ENCODE measurements around the gene B3GNT9. TPM values are rescaled to one million over a fixed set of nuclear protein-coding genes. Genes with fewer than 3 reads are reported as not detected.

Gene B3GNT9
- total and polyA plus RNA-seq, 5 donors: 11.7 to 19.8 (median 18.2) TPM

- H3K4me1 ChIP-seq (ENCODE audit: control insufficient read depth, insufficient read depth, low read length): peaks cover 5% of the 10 kb centered on the region
- peak in 1 of 3 donors; percentile 50 for DNase-seq
- WGBS: 25% methylated on average over 17 of the region's 17 CpGs
- intact Hi-C loops (cut with DNase I): loop anchor here in 1 of 4 donors (5.0 kb wide), 1 partner anchor 34 kb away; the partner anchor contains the start of gene TMEM208
- peak in 1 of 2 donors; percentile 14 for ATAC-seq
- peak overlapping the region; percentile 94 for H3K4me3 ChIP-seq (ENCODE audit: low read length)
- no peaks in the 10 kb centered on the region for H3K27me3 ChIP-seq (ENCODE audit: control insufficient read depth, insufficient read depth)
- H3K9me3 ChIP-seq (ENCODE audit: control insufficient read depth, low read length): no peaks in the 10 kb centered on the region
- no peak overlapping the region for H3K27ac ChIP-seq (ENCODE audit: low read length)
These were observed 42.1 kb upstream of the B3GNT9 start for GRCh38 chr16:67192781-67193361.

DNA sequence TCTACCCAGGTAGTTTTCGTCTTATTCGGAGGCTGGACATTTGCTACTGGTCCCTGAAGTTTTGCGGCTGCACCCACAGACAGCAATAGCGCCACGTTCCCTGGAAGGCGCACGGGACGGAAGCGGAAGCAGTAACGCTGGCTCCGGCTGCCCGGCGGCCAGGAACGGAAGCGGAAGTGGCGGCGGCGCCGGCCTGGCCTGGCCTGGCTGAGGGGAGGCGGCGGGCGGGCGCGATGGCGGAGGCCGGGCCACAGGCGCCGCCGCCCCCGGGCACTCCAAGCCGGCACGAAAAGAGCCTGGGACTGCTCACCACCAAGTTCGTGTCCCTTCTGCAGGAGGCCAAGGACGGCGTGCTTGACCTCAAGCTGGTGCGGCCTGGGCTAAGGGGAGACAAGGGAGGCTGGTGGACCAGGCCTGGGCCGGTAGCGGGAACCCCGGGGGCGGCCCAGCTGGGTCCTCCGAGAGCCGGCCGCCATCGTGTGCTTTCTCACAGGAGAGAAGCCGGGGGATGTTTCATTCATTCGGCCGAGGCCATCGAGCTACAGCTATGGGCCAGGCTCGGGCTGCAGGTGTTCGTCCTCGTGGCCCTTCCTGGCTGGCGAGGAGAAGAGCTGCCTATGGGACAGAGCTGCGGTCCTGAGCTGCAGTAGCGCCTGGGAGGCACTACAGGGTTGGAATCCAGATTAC is 41.3 kb upstream of the B3GNT9 start, which contains the start of gene E2F4:
Gene E2F4, plus strand, starts transcription at position 161 of the 687 bp plus-strand sequence. Its CDS starts 73 bp downstream, at position 234.
- Histone ChIP-seq H3K4me3 (ENCODE audit: low read length) (peak within 1 kb of the TSS; percentile 94), H3K27me3 (ENCODE audit: control insufficient read depth, insufficient read depth) (no peaks in the 10 kb centered on the region), H3K9me3 (ENCODE audit: control insufficient read depth, low read length) (no peaks in the 10 kb centered on the region), H3K27ac (ENCODE audit: low read length) (peak within 1 kb of the TSS; percentile 83), H3K4me1 (ENCODE audit: control insufficient read depth, insufficient read depth, low read length) (peaks cover 5% of the 10 kb centered on the region)
- peak; percentile 92 to 97 (median 96) for DNase-seq
- intact Hi-C loops (cut with DNase I): loop anchor here in 1 of 4 donors (5.0 kb wide), 1 partner anchor 35 kb away; the partner anchor contains the start of gene TMEM208
- WGBS: under 1% methylated on average over 54 of the region's 54 CpGs
- peak; percentile 91 to 92 for ATAC-seq

DNA sequence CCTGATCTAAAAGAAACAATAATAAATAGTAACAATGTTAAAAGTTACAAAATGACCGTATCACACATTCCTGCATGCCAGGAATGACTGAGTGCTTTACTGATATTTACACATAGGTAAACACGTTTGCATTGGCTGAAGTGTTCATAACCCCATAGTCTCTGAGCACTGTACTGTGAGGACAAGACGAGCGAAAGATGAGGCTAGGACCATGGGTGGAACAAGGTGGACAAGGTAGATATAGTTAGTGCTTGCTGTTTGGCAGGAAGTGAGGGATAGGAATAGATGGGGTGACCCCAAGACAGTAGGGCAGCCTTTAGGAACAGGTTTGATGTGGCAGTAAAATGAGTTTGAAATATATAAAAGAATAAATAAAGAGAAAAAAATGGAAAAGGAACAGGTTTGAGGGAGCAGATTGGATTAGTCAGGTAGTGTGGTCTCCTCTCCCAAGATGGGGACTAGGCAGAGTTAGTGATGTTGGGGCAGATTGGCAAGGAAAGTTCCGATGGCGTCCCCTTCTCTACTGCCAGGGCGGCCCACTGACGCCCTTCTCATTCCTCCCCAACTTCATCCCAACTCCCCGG is 40.7 kb upstream of the B3GNT9 start:
- H3K27ac ChIP-seq (ENCODE audit: low read length): no peak overlapping the region
- peaks cover 5% of the 10 kb centered on the region for H3K4me1 ChIP-seq (ENCODE audit: control insufficient read depth, insufficient read depth, low read length)
- no peaks in the 10 kb centered on the region for H3K9me3 ChIP-seq (ENCODE audit: control insufficient read depth, low read length)
- 26% methylated on average over 9 of the region's 9 CpGs for WGBS
- ATAC-seq (peak in 1 of 2 donors; percentile 2), DNase-seq (no peak)
- intact Hi-C loops (cut with DNase I): loop anchor here in 1 of 4 donors (5.0 kb wide), 1 partner anchor 36 kb away; the partner anchor contains the start of gene TMEM208
- no peaks in the 10 kb centered on the region for H3K27me3 ChIP-seq (ENCODE audit: control insufficient read depth, insufficient read depth)
- peak overlapping the region; percentile 5 for H3K4me3 ChIP-seq (ENCODE audit: low read length)

- no peak for ATAC-seq
- no peaks in the 10 kb centered on the region for H3K9me3 ChIP-seq (ENCODE audit: control insufficient read depth, low read length)
- peak overlapping the region; percentile 5 for H3K27ac ChIP-seq (ENCODE audit: low read length)
- DNase-seq: no peak
- intact Hi-C loops (cut with DNase I): loop anchor here in 1 of 4 donors (5.0 kb wide), 1 partner anchor 37 kb away; the partner anchor contains the start of gene TMEM208
- no peaks in the 10 kb centered on the region for H3K27me3 ChIP-seq (ENCODE audit: control insufficient read depth, insufficient read depth)
- H3K4me3 ChIP-seq (ENCODE audit: low read length): peak overlapping the region; percentile 21
- 66% methylated on average over 13 of the region's 13 CpGs for WGBS
- peaks cover 5% of the 10 kb centered on the region for H3K4me1 ChIP-seq (ENCODE audit: control insufficient read depth, insufficient read depth, low read length)
These were observed 39.9 kb upstream of the B3GNT9 start for GRCh38 chr16:67190448-67191399.

- Histone ChIP-seq H3K27me3 (ENCODE audit: control insufficient read depth, insufficient read depth) (no peaks in the 10 kb centered on the region), H3K4me3 (ENCODE audit: low read length) (peak within 1 kb of the TSS; percentile 21), H3K4me1 (ENCODE audit: control insufficient read depth, insufficient read depth, low read length) (peaks cover 5% of the 10 kb centered on the region), H3K27ac (ENCODE audit: low read length) (peak within 1 kb of the TSS; percentile 5), H3K9me3 (ENCODE audit: control insufficient read depth, low read length) (no peaks in the 10 kb centered on the region)
- 29% methylated on average over 6 of the region's 6 CpGs for WGBS
- ATAC-seq (no peak), DNase-seq (peak in 1 of 3 donors; percentile 30)
- intact Hi-C loops (cut with DNase I): loop anchor here in 1 of 4 donors (5.0 kb wide), 1 partner anchor 37 kb away; the partner anchor contains the start of gene TMEM208
These were observed 39.2 kb upstream of the B3GNT9 start, which contains the start of gene EXOC3L1 for GRCh38 chr16:67190041-67190440. EXOC3L1 (minus strand) TSS chr16:67190136; CDS start chr16:67189676, 460 bp downstream.

DNA sequence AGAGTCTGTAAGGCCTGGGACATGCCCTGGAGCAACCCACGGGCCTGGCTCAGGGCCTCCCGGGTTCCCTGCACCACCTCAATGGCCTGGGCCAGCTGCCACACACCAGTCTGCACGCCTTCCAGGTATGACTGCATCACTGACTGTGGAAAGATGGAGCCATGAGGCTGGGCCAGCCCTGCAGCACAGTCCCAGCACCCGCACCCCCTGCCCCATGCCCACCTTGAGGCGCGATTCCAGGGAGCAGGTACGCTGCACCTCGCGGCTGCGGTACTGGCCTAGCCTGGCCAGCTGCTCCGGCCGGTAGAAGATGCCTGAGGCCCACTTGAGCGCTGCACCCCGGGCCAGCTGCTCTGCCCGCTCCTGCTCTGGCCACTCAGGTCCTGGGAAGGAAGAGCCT is 38.0 kb upstream of the B3GNT9 start:
- Histone ChIP-seq H3K4me3 (ENCODE audit: low read length) (no peak overlapping the region), H3K27ac (ENCODE audit: low read length) (no peak overlapping the region), H3K4me1 (ENCODE audit: control insufficient read depth, insufficient read depth, low read length) (peaks cover 7% of the 10 kb centered on the region), H3K27me3 (ENCODE audit: control insufficient read depth, insufficient read depth) (no peaks in the 10 kb centered on the region), H3K9me3 (ENCODE audit: control insufficient read depth, low read length) (no peaks in the 10 kb centered on the region)
- WGBS: 92% methylated on average over 15 of the region's 15 CpGs
- ATAC-seq (no peak), DNase-seq (peak in 1 of 3 donors; percentile 53)
- intact Hi-C loops (cut with DNase I): no loop called here

DNA sequence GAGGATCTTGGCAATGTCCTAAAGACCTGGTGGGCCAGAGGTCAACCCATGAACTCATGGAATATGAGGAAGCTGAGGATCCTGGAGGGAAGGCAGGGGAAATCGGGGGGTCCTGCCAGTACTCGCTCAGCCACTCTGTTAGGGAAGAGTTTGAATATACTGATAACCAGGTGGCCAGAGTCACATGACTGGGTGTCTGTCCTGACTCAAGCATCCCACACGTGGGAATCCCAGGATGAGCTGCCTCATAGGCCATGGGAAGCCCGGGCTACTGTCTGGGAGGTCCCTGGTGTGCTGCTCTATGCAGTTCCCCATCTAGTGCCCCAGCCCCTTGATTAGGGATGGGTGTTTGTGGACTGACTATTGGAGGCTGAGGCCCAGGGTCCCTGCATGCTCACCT is 37.5 kb upstream of the B3GNT9 start:
- H3K4me3 ChIP-seq (ENCODE audit: low read length): no peak overlapping the region
- H3K27ac ChIP-seq (ENCODE audit: low read length): no peak overlapping the region
- DNase-seq (no peak), ATAC-seq (no peak)
- peaks cover 7% of the 10 kb centered on the region for H3K4me1 ChIP-seq (ENCODE audit: control insufficient read depth, insufficient read depth, low read length)
- H3K9me3 ChIP-seq (ENCODE audit: control insufficient read depth, low read length): no peaks in the 10 kb centered on the region
- intact Hi-C loops (cut with DNase I): no loop called here
- 66% methylated on average over 4 of the region's 4 CpGs for WGBS
- H3K27me3 ChIP-seq (ENCODE audit: control insufficient read depth, insufficient read depth): no peaks in the 10 kb centered on the region

DNA sequence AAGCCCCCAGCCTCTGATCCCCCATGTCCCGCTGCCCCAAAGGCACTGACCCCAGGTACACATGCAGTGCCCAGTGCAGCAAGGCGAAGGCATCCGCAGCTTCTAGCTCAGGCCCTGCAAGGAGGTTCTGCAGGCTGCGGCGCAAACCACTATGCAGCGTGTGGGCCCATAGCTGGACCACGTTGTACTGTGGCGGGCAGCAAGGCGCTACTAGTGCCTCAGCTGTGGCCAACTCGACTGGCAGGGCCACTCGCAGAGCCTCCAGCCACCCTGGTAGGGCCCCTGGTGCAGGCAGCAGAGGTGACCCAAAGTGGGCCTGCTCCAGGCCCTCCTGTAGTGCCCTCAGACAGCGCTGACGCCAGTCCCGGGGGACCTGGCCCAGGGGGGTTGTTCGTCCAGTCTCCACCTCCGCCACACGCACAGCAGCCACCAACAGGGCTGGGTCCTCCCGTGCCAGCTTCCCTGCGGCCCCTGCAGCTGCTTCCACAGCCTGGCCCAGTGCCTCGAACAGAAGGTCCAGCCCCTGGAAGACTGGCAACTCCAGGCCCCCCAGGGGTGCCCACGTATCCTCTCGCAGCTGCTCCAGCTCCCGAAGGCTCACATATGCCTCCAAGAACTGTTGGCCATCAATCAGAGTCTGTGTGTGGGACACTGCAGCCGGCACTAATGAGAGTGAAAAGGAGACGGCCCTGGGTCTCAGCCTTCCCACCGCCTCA is 36.5 kb upstream of the B3GNT9 start:
- H3K4me3 ChIP-seq (ENCODE audit: low read length): no peak overlapping the region
- DNase-seq: peak in 1 of 3 donors; percentile 66
- 81% methylated on average over 26 of the region's 26 CpGs for WGBS
- no peak overlapping the region for H3K27ac ChIP-seq (ENCODE audit: low read length)
- no peak for ATAC-seq
- peaks cover 3% of the 10 kb centered on the region for H3K4me1 ChIP-seq (ENCODE audit: control insufficient read depth, insufficient read depth, low read length)
- intact Hi-C loops (cut with DNase I): no loop called here
- H3K27me3 ChIP-seq (ENCODE audit: control insufficient read depth, insufficient read depth): no peaks in the 10 kb centered on the region
- H3K9me3 ChIP-seq (ENCODE audit: control insufficient read depth, low read length): no peaks in the 10 kb centered on the region

DNA sequence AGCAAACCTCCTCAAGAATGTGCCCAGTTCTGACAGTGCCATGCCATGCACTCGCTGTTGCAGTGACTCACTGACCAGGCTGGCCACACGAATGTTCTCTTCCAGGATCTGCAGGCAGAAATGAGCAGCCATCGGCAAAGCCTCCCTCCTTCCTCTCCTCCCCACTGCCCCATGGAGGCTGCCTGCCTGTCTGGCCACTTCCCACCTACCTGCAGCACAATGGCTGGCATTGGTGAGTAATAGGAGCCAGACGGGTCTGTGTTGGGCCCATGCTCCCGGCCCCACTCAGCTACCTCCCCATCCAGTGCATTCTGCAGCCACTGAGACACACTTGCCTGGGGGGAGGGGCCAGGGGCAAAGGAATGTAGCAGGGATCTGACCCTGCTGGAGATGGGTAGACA is 35.8 kb upstream of the B3GNT9 start:
- WGBS: 42% methylated on average over 5 of the region's 5 CpGs
- H3K27ac ChIP-seq (ENCODE audit: low read length): no peak overlapping the region
- ATAC-seq: no peak
- H3K4me1 ChIP-seq (ENCODE audit: control insufficient read depth, insufficient read depth, low read length): peaks cover 3% of the 10 kb centered on the region
- peak in 1 of 3 donors; percentile 33 for DNase-seq
- intact Hi-C loops (cut with DNase I): no loop called here
- no peak overlapping the region for H3K4me3 ChIP-seq (ENCODE audit: low read length)
- no peaks in the 10 kb centered on the region for H3K9me3 ChIP-seq (ENCODE audit: control insufficient read depth, low read length)
- H3K27me3 ChIP-seq (ENCODE audit: control insufficient read depth, insufficient read depth): no peaks in the 10 kb centered on the region
